ENCODE data around the gene FRMPD2.

Gene FRMPD2

GRCh38 chr10:48207853-48208252 is 66.6 kb downstream of the FRMPD2 start:
- TF ChIP-seq, protein P1, sequence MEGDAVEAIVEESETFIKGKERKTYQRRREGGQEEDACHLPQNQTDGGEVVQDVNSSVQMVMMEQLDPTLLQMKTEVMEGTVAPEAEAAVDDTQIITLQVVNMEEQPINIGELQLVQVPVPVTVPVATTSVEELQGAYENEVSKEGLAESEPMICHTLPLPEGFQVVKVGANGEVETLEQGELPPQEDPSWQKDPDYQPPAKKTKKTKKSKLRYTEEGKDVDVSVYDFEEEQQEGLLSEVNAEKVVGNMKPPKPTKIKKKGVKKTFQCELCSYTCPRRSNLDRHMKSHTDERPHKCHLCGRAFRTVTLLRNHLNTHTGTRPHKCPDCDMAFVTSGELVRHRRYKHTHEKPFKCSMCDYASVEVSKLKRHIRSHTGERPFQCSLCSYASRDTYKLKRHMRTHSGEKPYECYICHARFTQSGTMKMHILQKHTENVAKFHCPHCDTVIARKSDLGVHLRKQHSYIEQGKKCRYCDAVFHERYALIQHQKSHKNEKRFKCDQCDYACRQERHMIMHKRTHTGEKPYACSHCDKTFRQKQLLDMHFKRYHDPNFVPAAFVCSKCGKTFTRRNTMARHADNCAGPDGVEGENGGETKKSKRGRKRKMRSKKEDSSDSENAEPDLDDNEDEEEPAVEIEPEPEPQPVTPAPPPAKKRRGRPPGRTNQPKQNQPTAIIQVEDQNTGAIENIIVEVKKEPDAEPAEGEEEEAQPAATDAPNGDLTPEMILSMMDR (IDR thresholded peaks at IDR 0.05), result no peak

- TF ChIP-seq, protein P1 (IDR thresholded peaks at IDR 0.05), result no peak
These were observed 67.8 kb downstream of the FRMPD2 start for GRCh38 chr10:48206482-48207250.

- TF ChIP-seq, protein P1 (IDR thresholded peaks at IDR 0.05), result no peak
These were observed 68.6 kb downstream of the FRMPD2 start for GRCh38 chr10:48205918-48206317.

- TF ChIP-seq, protein P1 (IDR thresholded peaks at IDR 0.05), result no peak
These were observed 74.7 kb downstream of the FRMPD2 start for GRCh38 chr10:48199580-48200377.

DNA sequence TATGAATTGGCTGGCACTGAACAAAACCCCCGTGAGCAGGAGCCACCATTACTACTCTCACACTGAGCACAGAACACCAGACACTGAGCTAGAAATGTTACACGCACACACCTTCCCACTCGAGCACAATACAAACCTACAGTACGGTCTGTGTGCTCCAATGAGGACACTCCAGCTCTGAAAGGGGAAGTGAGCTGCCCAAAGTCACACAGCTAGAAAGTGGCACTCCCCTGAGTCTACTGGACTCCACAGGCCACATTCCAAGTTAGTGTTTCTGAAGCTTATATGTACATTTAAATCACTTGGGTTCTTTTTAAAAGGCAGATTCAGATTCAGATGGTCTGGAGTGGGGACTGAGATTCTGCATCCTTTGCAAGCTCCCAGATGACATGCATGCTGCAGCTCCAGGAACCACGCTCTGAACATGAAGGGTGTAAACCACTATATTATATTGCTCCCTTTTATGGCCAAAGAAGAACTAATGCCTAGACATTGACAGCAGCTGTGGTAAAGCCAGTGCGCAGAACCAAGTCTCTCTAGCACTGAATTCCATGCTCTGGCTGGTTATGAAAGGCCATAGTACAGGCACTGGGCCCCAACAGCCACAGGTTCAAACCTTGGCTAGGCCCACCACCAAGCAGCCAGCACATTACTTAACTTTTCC is 77.1 kb downstream of the FRMPD2 start:
- TF ChIP-seq, protein P1 (IDR thresholded peaks at IDR 0.05), result no peak

DNA sequence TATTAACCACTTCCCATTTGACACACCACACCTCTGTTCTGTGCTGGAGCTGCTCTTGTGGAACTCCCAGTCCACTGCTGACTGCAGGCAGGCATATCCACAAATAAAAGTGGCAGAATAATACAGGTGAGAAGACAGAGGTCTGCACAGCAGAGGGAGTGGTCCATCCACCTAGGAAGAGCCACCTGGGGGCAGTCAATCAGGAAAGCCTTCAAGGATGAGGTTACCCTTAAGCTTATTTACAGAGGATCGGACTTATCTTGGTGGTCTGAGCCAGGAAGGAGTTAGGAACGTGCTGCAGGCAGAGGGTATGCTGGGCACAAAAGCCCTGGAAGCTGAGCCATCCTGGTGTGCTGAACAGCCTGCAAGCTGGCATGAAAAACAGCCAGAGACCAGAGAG is 78.7 kb downstream of the FRMPD2 start:
- TF ChIP-seq, protein P1 (IDR thresholded peaks at IDR 0.05), result no peak

DNA sequence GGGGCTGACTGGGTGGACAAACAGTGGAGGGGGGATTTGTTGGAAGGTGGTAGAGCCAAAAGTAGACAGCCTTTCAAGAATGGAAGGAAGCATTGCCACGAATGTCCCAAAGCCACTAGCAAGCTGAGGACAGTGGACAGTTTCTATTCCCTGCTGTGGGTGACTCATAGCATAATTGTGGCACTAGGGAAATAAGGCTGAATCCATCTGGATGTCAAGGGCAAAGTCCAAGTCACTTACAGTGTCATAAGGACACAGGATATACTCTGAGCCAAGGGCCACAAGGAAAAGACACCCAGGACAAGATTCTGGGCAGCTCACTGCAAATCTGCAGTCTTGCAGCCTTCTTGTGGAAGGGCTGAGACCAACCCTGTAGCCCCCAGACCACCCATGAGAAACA is 79.7 kb downstream of the FRMPD2 start:
- TF ChIP-seq, protein P1 (IDR thresholded peaks at IDR 0.05), result no peak

All from LNCAP (cell line).